GM04503 (cell line): ENCODE results near the gene DUSP19.

Experiments used
- DNase-seq: peaks from one replicate; pipeline ENCODE4 v3.0.0-alpha.2; 2012; ENCODE audit warnings: low read depth

DUSP19 gene

DNA sequence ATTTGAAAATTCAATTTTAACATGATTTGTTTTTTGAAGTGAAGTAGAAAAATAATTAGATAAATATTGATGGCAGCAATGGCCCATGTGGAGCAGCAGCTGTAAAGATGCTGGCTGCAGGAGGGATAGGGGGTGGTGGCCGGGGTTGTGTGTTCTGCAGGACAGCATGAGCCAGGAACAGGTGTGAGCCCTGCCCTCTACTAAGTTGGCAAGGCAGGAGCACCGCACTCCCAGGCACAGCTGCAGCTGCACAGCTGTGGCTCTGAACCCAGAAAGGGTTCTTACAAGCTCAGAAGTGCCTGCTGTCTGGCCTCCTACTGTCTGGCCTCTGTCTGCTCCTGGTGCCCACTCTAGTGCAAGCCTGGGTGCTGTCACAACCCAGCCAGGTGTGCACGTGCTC is 10.0 kb upstream of the DUSP19 start:
- DNase-seq = no peak

- DNase-seq = no peak
Measured at GRCh38 chr2:183069174-183069573, 9.4 kb upstream of the DUSP19 start.

GRCh38 chr2:183070942-183071844 is 7.4 kb upstream of the DUSP19 start:
- no peak for DNase-seq

DNA sequence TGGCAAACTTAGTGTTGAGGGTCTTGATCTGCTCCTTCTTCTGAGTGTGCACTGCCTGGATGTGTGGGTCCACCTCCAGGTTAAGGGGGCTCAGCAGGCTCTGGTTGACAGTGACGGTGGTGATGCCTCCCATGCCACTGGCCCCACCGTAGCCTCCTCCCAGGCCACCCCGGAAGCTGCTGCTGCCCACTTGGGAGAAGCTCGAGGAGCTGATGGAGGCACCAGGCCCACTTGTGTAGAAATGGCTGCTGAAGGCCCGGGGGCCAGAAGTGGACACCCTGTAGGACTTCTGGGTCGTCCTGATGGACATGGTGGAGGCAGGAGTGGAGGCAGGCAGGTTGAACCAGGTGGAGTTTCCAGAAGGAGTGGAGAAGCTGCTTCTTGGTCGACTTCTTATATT is 6.4 kb upstream of the DUSP19 start:
- DNase-seq = no peak

DNA sequence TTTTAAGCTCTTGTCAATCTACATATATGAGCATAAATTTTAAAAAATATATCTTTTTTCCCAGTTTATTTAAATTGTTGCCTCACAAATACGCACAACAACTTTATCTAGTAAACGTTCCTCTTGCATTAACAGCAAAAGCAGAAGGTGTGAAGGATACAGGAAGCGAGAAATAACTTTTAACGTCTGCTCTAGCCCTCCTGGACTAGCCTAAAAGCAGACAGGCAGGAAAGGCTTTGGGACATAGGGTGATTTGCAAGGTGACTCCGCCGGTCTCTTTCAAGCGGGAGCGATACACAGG is 434 bp upstream of the DUSP19 start:
- no peak for DNase-seq

DNA sequence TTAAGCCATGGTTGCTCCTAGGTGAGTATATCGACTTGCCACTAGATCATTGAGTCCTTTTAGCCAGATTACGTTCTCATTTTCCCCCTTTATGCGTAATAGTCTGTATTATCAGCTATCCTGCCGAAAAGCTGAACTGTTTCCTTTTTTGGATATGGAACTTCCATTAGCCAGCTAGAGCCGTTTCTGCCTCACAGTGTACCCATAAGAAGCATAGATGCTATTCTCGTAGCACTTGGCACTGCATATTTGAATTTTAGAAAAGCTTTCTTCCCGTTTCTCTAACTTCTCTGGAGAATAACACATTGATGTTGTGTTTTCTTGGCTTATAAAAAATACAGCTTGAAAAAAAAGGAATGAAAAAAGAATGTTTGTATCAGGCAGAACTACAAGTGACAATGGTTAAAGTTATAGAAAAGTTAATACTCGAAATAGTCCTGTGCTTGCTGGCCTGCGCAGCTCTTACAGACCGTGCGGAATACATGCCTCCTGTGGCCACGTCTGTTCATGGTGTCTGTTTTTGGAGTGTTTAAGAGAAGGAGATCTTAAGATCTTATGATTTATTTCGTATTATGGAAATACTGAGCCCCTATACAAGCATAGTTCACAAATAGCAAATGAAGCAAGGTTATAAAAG is 710 bp downstream of the DUSP19 start:
- DNase-seq = no peak

DNA sequence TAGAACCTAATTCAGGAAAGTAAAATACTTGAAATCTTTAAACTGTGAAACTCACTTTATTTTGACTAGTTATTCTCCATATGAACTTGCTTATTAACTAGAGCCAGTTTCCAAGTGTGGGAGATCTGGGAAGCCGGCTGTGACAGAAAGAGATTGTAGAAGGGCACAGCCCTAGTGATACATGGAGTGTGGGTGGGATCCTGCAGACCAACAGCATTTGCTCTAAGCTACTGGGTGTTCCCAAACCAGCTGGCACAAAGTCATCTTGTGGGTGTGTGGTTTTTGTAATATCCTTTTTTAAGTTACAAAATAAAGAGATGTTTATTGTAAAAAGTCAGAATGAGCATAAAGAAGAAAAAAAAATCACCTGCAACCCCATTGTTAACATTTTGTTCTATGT is 3.4 kb downstream of the DUSP19 start:
- DNase-seq = no peak

DNA sequence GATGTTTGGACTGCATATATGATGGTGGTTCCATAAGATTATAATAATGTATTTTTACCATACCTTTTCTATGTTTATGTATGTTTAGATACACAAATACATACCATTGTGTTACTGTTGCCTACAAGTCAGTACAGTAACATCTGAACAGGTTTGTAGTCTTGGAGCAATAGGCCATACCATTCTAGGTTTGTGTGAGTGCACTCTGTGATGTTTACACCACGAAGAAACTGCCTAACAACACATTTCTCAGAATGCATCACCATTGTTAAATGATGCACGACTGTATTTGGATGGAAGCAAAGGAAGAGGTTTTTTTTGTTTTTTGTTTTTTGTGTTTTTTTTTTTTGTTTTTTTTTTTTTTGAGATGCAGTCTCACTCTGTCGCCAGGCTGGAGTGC is 9.5 kb downstream of the DUSP19 start:
- DNase-seq = no peak

GRCh38 chr2:183089192-183089851 is 10.8 kb downstream of the DUSP19 start:
- DNase-seq = no peak

DNA sequence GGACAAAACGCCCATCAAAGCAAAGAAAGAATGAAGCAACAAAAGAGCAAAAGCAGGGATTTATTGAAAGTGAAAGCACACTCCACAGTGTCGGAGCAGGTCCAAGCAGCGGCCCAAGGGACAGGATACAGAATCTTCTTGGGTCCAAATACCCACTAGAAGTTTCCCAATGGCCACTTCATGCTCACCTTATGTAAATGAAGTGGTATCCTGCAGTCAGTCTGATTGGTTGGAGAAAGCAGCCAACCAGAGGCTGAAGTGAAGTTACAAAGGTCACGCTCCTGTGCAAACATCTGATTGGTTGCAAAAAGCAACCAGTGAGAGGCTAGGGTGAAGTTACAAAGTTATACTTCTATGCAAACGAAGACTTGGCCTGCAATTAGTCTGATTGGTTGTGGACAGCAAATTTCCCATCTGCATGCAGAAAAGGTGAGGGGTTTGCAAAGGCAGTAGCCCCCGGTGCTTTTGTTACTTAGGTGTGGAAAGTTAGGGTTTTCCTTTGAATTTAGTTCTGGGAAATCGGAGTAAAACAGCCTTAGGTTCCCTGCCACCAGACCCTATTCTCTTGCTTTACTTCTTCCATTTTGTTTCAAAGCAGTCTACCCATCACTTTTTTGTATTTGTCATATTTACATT is 12.9 kb downstream of the DUSP19 start:
- no peak for DNase-seq

GRCh38 chr2:183091954-183092345 is 13.4 kb downstream of the DUSP19 start:
- DNase-seq = no peak

- no peak for DNase-seq
Measured at GRCh38 chr2:183093857-183094657, 15.5 kb downstream of the DUSP19 start.

- no peak for DNase-seq
Measured at GRCh38 chr2:183105402-183106134, 27.0 kb downstream of the DUSP19 start.

DNA sequence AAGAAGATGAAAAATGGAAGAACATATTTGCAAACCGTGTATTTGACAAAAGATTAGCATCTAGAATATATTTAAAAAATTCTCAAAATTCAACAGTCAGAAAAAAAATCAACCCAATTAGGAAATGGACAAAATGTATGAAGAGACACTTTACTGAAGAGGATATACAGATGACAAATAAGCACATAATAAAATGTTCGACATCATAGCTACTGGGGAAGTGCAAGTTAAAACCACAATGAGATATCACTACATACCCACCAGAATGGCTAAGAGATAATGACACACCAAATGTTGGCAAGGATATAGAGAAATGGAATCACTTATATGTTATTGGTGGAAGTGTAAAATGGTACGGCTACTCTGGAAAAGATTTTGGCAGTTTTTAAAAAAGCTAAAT is 34.0 kb downstream of the DUSP19 start:
- no peak for DNase-seq

DNA sequence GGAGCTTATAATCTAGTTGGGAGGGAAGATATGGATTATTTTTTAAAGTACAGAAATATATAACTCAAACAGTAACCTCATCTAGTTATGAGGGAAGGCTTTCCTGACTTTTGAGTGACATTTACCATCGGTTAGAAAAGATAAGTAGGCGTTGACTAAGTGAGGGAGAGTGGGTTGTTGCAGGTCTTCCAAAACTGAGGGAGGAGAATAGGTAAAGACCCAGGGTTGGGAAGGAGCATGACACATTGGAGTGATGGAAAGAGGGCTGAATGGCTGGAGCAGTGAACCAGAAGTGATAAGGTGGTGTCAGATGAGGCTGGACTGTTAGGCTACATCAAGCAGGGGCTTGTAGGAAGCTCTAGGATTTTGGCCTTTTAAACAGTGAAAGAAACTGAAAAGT is 35.1 kb downstream of the DUSP19 start:
- no peak for DNase-seq

DNA sequence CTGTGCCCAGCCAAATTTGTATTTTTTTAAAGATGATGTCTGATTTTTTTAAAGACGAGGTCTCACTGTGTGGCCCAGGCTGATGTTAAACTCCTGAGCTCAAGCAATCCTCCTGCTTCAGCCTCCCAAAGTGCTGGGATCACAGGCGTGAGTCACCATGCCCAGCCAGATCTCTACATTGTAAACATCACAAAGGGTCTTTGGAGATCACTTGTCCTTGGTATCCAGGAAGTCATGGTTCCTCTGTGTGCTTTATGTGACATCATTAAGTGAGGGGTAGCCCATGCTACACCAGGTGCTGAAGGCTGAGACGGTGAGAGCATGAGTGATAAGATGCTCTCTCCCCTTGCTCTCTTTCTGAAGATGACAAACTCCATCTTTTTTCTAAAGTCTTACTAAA is 38.7 kb downstream of the DUSP19 start:
- DNase-seq = no peak

- DNase-seq = no peak
Measured at GRCh38 chr2:183123117-183123958, 44.8 kb downstream of the DUSP19 start.

- DNase-seq = no peak
Measured at GRCh38 chr2:183123959-183124221, 45.3 kb downstream of the DUSP19 start.

DNA sequence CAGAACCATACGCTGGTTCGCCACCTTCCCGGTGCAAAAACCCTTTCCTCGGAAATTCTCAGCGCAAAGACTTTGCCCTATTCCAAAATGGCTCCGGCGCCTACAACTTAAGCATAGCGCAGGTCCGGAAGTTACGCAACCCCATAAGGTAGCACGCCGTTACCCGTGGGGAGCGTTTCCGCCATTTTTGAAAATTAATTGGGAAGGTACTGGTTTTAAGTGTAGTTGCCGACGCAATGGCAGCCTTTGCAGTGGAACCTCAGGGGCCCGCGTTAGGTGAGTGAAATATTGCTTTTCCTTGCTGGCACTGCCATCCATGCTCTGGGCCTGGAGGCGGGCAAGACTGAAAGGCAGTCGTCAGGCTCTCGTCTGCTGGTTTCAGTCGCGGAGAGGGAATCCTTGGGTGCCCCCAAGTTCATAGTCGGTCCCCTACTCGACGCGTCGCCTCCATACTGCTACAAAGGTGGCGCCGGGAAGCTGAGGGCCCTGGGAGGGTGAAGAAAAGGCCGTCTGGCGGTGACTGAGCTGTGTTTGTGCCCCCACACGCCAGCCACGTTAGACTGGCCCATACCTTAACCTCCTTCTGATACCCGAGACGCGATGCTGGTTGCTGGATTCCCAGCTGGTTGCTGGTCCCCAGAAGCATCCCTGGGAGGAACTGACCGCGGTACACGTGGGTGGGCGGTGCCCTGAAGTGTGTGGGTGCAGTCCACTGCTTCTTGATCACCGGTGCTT is 45.8 kb downstream of the DUSP19 start, which contains the start of gene NUP35:
Gene NUP35 (plus strand): TSS at position 222 of the 735 bp plus-strand sequence. CDS start 15 bp downstream, at position 237.
- DNase-seq = peak; percentile 45

DNA sequence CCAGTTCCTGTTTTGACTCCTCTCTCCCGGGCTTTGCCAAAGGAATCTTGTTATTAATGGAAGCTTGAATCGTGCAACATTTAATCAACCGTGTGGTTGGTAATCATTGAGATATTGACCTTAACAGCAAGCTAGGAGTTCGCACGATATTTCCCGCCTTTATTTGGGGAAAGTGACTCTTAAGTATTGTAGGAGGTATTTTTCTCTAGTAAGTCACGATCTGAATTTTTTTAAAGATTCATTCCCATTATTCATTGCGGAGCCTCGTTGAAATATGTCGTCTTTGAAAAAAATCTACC is 46.4 kb downstream of the DUSP19 start:
- DNase-seq = no peak
